Superior temporal gyrus (tissue), 1 donor: ENCODE results near the gene DACT3.
A peak's percentile ranks its signal among the peaks of the same experiment; 100 is the strongest.

Experiments
- DNase-seq: peaks from one replicate; pipeline ENCODE4 v3.0.0-alpha.2; 2016; ENCODE audit errors: extremely low spot score

Gene DACT3

GRCh38 chr19:46611776-46612175, 49.2 kb downstream of the DACT3 start:
- no peak for DNase-seq

DNA sequence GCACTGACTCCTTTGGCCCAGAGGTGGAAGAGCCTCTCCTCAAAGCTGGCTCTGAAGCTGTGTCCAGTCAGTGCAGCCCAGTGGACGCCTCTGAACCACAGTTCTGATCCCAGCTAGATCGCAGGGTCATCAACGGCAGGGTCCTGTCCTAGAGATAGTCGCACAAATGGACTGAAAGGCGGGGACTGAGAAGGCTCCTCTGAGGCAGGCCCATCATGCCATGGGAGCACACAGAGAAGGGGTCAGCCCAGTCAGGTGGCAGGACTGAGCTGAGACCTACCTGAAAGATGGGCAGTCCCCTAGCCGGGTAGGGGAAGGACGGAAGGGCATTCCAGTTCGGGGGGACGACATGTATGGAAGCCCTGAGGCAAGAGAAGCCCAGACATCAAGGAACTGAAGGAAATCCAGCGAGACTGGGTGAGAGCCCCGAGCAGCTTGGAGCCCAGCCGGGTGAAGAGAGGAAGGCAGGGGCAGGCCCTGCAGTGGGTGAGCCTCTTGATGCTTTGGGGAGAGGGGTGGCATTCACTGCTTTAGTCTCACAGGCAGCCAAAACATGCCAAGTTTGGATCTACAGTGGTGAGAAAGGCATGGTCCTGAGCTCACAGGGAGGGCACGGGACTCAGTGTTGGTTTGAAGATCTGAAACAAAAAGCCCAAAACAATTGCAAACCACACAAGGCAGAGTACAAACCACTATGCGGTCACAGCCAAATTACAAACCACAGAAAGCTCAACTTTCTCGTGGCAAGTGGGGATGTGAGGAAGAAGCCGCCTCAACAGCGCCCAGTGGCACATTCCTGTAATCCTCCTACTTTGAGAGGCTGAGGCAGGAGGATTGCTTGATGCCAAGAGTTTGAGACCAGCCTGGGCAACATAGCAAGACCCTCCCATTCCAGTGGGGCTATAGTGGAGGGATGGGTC, 49.9 kb downstream of the DACT3 start:
- DNase-seq, result no peak

DNA sequence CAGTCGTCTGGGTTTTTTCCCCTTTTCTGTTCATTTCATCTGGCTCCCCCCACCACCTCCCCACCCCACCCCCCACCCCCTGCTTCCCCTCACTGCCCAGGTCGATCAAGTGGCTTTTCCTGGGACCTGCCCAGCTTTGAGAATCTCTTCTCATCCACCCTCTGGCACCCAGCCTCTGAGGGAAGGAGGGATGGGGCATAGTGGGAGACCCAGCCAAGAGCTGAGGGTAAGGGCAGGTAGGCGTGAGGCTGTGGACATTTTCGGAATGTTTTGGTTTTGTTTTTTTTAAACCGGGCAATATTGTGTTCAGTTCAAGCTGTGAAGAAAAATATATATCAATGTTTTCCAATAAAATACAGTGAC, 50.6 kb downstream of the DACT3 start:
- no peak for DNase-seq

DNA sequence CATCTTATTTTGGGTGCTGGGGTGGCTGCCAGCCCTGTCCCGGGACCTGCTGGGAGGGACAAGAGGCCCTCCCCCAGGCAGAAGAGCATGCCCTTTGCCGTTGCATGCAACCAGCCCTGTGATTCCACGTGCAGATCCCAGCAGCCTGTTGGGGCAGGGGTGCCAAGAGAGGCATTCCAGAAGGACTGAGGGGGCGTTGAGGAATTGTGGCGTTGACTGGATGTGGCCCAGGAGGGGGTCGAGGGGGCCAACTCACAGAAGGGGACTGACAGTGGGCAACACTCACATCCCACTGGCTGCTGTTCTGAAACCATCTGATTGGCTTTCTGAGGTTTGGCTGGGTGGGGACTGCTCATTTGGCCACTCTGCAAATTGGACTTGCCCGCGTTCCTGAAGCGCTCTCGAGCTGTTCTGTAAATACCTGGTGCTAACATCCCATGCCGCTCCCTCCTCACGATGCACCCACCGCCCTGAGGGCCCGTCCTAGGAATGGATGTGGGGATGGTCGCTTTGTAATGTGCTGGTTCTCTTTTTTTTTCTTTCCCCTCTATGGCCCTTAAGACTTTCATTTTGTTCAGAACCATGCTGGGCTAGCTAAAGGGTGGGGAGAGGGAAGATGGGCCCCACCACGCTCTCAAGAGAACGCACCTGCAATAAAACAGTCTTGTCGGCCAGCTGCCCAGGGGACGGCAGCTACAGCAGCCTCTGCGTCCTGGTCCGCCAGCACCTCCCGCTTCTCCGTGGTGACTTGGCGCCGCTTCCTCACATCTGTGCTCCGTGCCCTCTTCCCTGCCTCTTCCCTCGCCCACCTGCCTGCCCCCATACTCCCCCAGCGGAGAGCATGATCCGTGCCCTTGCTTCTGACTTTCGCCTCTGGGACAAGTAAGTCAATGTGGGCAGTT, 51.2 kb downstream of the DACT3 start:
- no peak for DNase-seq

DNA sequence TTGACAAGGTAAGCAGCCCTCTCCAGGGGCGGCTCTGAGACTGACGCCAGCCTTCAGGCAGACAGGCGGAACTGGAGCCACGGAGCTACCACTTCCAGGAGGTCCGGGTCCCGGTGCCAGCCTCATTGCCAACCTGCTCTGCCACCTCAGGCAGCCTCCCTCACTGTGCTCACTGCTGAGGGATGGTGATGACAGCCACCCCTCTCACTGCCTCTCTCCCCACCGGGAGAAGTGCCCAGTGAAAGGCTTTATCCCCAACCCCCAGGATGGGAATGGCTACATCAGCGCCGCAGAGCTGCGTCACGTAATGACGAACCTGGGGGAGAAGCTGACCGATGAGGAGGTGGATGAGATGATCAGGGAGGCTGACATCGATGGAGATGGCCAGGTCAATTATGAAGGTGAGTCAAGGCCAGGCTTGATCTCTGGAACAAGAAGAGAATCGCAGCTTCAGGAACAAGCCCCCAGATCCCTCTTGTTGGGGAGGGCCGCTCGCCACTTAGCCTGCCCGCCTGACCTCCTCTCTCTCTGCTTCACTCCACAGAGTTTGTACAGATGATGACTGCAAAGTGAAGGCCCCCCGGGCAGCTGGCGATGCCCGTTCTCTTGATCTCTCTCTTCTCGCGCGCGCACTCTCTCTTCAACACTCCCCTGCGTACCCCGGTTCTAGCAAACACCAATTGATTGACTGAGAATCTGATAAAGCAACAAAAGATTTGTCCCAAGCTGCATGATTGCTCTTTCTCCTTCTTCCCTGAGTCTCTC, 52.2 kb downstream of the DACT3 start:
- DNase-seq, result no peak

DNA sequence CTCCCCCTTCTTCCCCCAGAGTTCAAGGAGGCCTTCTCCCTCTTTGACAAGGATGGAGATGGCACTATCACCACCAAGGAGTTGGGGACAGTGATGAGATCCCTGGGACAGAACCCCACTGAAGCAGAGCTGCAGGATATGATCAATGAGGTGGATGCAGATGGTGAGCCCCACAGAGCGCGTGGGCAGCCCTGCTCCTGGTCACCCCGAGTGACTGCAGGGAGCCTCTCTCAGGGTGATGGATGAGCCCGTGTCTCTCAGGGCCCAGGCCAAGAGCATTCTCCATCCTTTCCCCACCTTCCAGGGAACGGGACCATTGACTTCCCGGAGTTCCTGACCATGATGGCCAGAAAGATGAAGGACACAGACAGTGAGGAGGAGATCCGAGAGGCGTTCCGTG, 52.8 kb downstream of the DACT3 start:
- no peak for DNase-seq

- no peak for DNase-seq
Observed at GRCh38 chr19:46607448-46607841, 53.5 kb downstream of the DACT3 start.

GRCh38 chr19:46606681-46607447, 54.1 kb downstream of the DACT3 start:
- no peak for DNase-seq

DNA sequence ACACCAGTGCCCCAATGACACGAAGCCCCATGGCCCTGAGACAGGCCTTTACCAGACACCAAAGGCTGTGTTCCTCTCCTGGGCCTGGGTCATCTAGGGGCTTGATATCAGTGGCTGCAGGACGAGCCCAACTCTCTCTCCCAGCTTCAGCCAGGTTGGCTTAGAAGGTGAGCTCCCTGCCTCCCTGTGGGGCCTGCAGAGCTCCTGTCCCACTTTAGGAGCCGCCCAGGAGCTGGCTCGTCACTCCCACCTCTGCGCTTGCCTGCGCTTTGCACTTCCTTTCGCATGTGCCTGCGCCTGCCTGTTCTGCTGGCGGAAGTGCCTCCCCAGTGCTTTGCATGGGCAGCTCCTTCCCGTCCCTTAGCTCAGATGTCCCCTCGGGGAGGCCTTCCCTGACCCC, 55.0 kb downstream of the DACT3 start:
- no peak for DNase-seq

- DNase-seq, result no peak
Observed at GRCh38 chr19:46605356-46605821, 55.6 kb downstream of the DACT3 start.

- no peak for DNase-seq
Observed at GRCh38 chr19:46604781-46605355, 56.1 kb downstream of the DACT3 start.

DNA sequence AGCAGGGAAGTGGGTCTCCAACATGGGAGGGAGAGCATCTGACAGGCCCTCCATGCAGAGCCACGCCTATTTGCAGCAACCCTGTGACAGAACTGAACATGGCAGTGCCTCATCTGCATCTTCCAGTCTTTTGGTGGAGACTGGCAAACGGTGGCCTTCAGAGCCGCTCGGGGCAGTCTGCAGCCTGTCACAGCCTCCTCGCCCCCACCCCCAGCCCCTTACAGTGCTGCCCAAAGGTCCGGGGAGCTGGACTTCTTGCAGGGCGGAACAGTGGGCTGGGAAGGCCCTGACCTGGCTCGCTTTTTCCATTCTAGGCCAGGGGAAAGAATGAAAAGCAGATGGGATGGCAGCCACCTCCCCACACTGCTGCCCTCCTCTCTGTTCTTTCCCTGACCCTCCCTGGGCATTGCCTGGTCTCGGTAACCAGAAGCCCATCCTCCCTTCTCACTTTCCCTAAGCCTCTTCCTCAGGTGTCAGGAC, 57.2 kb downstream of the DACT3 start:
- no peak for DNase-seq

GRCh38 chr19:46603195-46603637, 57.8 kb downstream of the DACT3 start:
- no peak for DNase-seq

DNA sequence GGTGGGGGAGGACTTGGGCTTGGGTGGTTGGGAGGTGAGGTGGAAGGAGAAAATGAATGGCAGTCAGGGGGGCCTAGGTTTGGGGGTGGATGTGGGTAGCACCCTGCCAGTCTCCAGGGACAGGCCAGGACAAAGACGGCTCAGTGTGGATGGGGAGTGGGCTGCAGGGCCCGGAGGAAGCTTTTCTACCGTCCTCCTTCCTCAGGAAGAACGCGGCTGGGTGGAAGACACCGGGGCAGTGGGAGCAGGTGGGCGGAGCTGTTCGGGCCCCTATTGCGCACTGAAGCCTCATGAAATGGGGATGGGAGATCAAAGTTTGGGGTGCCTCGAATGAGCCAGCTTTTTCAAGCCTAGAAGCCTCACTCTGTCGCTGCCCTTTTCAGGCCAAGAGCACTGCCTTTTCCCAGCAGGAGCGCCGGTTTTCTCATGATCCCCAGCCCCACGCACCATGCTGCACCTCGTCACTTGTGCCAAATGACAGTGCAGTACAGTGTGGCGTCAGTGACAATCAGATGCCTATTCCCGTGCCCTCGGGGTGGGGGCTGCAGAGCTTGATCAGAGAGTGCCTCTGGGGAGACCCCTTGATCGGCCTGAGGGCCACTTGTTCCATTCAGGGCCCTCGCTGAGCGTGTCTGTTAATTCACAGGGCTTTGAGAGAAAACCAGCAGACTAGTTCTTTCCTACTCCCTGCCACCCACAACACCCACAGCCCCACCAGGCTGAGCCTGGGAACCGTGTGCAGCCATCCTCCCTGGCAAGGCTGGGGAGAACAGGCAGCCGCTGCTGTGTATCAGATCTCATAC, 58.4 kb downstream of the DACT3 start:
- peak; percentile 46 for DNase-seq

DNA sequence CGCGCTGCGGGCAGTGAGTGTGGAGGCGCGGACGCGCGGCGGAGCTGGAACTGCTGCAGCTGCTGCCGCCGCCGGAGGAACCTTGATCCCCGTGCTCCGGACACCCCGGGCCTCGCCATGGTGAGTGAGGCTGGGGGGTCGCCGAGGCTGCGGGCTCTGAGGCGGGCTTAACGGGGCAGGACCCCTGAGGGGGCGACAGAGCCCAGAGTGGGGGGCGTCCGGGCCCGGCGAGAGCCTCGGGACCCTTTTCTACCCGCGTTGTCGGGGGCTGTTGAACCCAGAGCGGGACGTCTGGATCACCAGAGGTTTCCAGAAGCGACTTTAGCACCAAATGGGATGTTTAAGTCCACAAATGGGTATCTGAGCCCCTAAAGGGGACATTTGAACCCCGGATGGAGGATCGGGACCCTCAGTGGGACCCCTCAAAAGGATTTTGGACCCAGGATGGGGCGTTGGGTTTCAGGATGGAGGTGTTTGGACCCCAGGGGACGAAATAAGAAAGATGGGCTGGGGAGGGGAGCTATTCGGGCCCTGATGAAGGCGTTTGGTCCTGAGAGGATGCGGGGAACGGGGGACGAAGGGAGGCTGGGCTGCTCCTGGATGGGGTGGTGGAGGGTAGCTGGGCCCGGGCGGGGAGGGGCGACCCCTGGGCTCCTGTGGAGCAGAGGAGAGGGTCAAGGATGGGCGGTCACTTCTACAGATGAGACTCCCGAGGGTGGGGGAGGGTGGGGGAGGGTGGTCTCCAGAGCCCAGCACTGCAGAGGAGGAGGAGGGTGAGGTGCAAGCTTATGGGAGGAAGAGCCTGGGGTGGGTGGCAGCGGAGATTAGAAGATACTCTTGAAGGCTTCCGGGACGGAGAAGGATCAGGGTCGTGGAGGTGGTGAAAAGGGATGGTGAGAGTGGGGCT, 59.4 kb downstream of the DACT3 start, which contains the start of gene CALM3:
Gene CALM3 (plus strand): TSS at position 13 of the 907 bp plus-strand sequence. CDS start 105 bp downstream, at position 118.
- peak; percentile 45 for DNase-seq

GRCh38 chr19:46600384-46601317, 60.3 kb downstream of the DACT3 start:
- DNase-seq, result peak; percentile 97

DNA sequence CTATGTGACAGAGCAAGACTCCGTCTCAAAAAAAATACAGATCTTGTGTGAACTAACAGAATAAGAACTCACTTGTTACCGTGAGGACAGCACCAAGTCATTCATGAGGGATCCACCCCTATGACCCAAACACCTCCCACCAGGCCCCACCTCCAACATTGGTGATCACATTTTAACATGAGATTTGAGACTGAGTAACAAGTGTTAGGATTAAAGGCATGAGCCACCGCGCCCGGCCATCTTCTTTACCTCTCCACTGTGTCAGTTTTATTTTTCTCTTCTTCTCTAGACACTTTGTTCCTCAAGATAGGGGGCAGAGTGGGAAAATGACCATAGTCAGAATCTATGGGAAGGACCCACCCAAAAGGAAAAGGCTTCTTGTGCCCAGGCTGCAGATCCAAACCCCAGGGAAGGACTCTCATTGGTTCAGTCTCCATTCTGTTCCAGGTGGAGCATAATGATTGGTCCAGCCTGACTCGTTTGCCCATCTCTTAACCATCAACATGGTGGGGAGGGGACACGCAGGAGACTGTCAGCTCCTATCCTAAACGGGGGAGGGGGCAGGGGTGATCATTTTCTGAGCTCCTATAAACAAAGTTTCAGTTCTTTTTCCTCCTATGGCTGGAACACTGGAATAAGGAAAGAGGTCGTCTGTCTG, 61.1 kb downstream of the DACT3 start:
- no peak for DNase-seq
